Measurements from ENCODE around the gene PTPRN2.
"Not testable (repeated sequence)": the region's sequence is repeated elsewhere in the genome, so short reads cannot be mapped to it uniquely, and the experiment has no call there.

PTPRN2 gene

GRCh38 chr7:157599491-157599890 lies 988.1 kb downstream of the PTPRN2 start:
- DNase-seq = no peak

GRCh38 chr7:157597562-157597961 lies 990.1 kb downstream of the PTPRN2 start:
- DNase-seq = no peak

GRCh38 chr7:157596881-157597280 lies 990.7 kb downstream of the PTPRN2 start:
- no peak for DNase-seq

- no peak for DNase-seq
Observed at GRCh38 chr7:157596471-157596870, 991.2 kb downstream of the PTPRN2 start.

GRCh38 chr7:157596026-157596425 lies 991.6 kb downstream of the PTPRN2 start:
- DNase-seq = no peak

GRCh38 chr7:157595086-157595855 lies 992.4 kb downstream of the PTPRN2 start:
- no peak for DNase-seq

GRCh38 chr7:157594306-157594705 lies 993.3 kb downstream of the PTPRN2 start:
- DNase-seq = no peak

GRCh38 chr7:157593541-157593940 lies 994.1 kb downstream of the PTPRN2 start:
- DNase-seq = no peak

- DNase-seq = not testable (repeated sequence)
Observed at GRCh38 chr7:157592636-157593320, 994.8 kb downstream of the PTPRN2 start.

- DNase-seq = no peak
Observed at GRCh38 chr7:157590526-157590925, 997.1 kb downstream of the PTPRN2 start.

GRCh38 chr7:157589680-157590079 lies 997.9 kb downstream of the PTPRN2 start:
- no peak for DNase-seq

GRCh38 chr7:157587805-157588560 lies 999.6 kb downstream of the PTPRN2 start:
- DNase-seq = no peak

- no peak for DNase-seq
Observed at GRCh38 chr7:157587051-157587804, 1000.4 kb downstream of the PTPRN2 start.

- DNase-seq = no peak
Observed at GRCh38 chr7:157586426-157586955, 1001.1 kb downstream of the PTPRN2 start.

- peak; percentile 13 for DNase-seq
Observed at GRCh38 chr7:157585113-157585861, 1002.3 kb downstream of the PTPRN2 start.

GRCh38 chr7:157584420-157584819 lies 1003.2 kb downstream of the PTPRN2 start:
- DNase-seq = no peak

- no peak for DNase-seq
Observed at GRCh38 chr7:157581740-157582139, 1005.9 kb downstream of the PTPRN2 start.

- DNase-seq = no peak
Observed at GRCh38 chr7:157580324-157580723, 1007.3 kb downstream of the PTPRN2 start.

GRCh38 chr7:157579425-157579824 lies 1008.2 kb downstream of the PTPRN2 start:
- DNase-seq = no peak

- no peak for DNase-seq
Observed at GRCh38 chr7:157577796-157578339, 1009.8 kb downstream of the PTPRN2 start.

- DNase-seq = no peak
Observed at GRCh38 chr7:157577061-157577460, 1010.6 kb downstream of the PTPRN2 start.

GRCh38 chr7:157576415-157576814 lies 1011.2 kb downstream of the PTPRN2 start:
- peak; percentile 59 for DNase-seq
